HepG2 (cell line): ENCODE results near the gene PAK6. TPM values are rescaled to one million over a fixed set of nuclear protein-coding genes. Genes with fewer than 3 reads are reported as not detected.
A peak's percentile ranks its signal among the peaks of the same experiment; 100 is the strongest.

Experiments
- CREBL2 ChIP-seq: sonication (generic); formaldehyde crosslinking; IDR thresholded peaks from 2 replicates; pipeline ENCODE4 v1.8.1; 2023; ENCODE audit warnings: missing genetic modification reagents, mild to moderate bottlenecking, borderline replicate concordance
- DPF2 ChIP-seq: sonication (generic); formaldehyde crosslinking; IDR thresholded peaks from 2 replicates; pipeline ENCODE4 v1.4.0; 2020; ENCODE audit warnings: mild to moderate bottlenecking, low read depth, missing genetic modification reagents, borderline replicate concordance
- DR1 ChIP-seq: sonication (generic); formaldehyde crosslinking; IDR thresholded peaks from 2 replicates; pipeline ENCODE4 v1.8.0; 2021; ENCODE audit warnings: mild to moderate bottlenecking, missing genetic modification reagents, inconsistent platforms
- E2F5 ChIP-seq: sonication (generic); formaldehyde crosslinking; conservative IDR thresholded peaks from 2 replicates; pipeline ENCODE4 v1.4.0; 2020; ENCODE audit warnings: missing genetic modification reagents
- ELF3 ChIP-seq: IDR thresholded peaks from 2 replicates; pipeline ENCODE4 v1.6.1; 2016; ENCODE audit warnings: missing genetic modification reagents, missing compliant biosample characterization
- ESRRA ChIP-seq: sonication (generic); formaldehyde crosslinking; IDR thresholded peaks from 2 replicates; pipeline ENCODE4 v1.5.1; 2020; ENCODE audit warnings: mild to moderate bottlenecking, low read depth, missing genetic modification reagents
- ETV5 ChIP-seq: IDR thresholded peaks from 2 replicates; pipeline ENCODE4 v1.6.1; 2018; ENCODE audit warnings: missing biosample characterization, missing genetic modification reagents, inconsistent platforms, borderline replicate concordance
- HDAC2 ChIP-seq: sonication (generic); formaldehyde crosslinking; IDR thresholded peaks from 2 replicates; pipeline ENCODE4 v1.4.0; 2020; ENCODE audit warnings: missing genetic modification reagents
- KDM1A ChIP-seq: IDR thresholded peaks from 2 replicates; pipeline ENCODE4 v1.6.1; 2016; ENCODE audit warnings: missing compliant biosample characterization
- SIN3A ChIP-seq: IDR thresholded peaks from 2 replicates; pipeline ENCODE4 v1.6.1; 2011; ENCODE audit warnings: low read depth, mild to moderate bottlenecking, control low read depth, low read length, borderline replicate concordance
- TARDBP ChIP-seq: sonication (generic); formaldehyde crosslinking; IDR thresholded peaks from 2 replicates; pipeline ENCODE4 v1.8.0; 2022; ENCODE audit warnings: mild to moderate bottlenecking, missing genetic modification reagents
- TBX2 ChIP-seq: sonication (generic); formaldehyde crosslinking; IDR thresholded peaks from 2 replicates; pipeline ENCODE4 v1.5.0; 2020; ENCODE audit warnings: missing genetic modification reagents, mild to moderate bottlenecking, borderline replicate concordance
- TERF1 ChIP-seq: sonication (generic); formaldehyde crosslinking; IDR thresholded peaks from 2 replicates; pipeline ENCODE4 v1.8.0; 2022; ENCODE audit warnings: mild to moderate bottlenecking, missing genetic modification reagents, moderate library complexity
- THRA ChIP-seq: sonication (generic); formaldehyde crosslinking; IDR thresholded peaks from 2 replicates; pipeline ENCODE4 v1.4.0; 2020; ENCODE audit warnings: missing genetic modification reagents, borderline replicate concordance
- TOE1 ChIP-seq: sonication (generic); formaldehyde crosslinking; IDR thresholded peaks from 2 replicates; pipeline ENCODE4 v1.4.0; 2020; ENCODE audit warnings: mild to moderate bottlenecking, missing genetic modification reagents
- TRIM24 ChIP-seq: sonication (generic); formaldehyde crosslinking; IDR thresholded peaks from 2 replicates; pipeline ENCODE4 v1.8.0; 2022; ENCODE audit warnings: mild to moderate bottlenecking, missing genetic modification reagents
- XBP1 ChIP-seq: sonication (generic); formaldehyde crosslinking; IDR thresholded peaks from 2 replicates; pipeline ENCODE4 v1.5.0; 2020; ENCODE audit warnings: missing genetic modification reagents
- YEATS4 ChIP-seq: sonication (generic); formaldehyde crosslinking; IDR thresholded peaks from 2 replicates; pipeline ENCODE4 v1.4.0; 2020; ENCODE audit warnings: missing genetic modification reagents, borderline replicate concordance
- ZBTB21 ChIP-seq: sonication (generic); formaldehyde crosslinking; IDR thresholded peaks from 2 replicates; pipeline ENCODE4 v1.4.0; 2020; ENCODE audit warnings: missing genetic modification reagents
- ZIK1 ChIP-seq: sonication (generic); formaldehyde crosslinking; IDR thresholded peaks from 2 replicates; pipeline ENCODE4 v1.5.0; 2020; ENCODE audit warnings: mild to moderate bottlenecking, low read depth, missing genetic modification reagents, borderline replicate concordance
- ZNF33A ChIP-seq: sonication (generic); formaldehyde crosslinking; IDR thresholded peaks from 2 replicates; pipeline ENCODE4 v1.5.1; 2020; ENCODE audit warnings: missing genetic modification reagents, mild to moderate bottlenecking, moderate library complexity, borderline replicate concordance
- ZNF563 ChIP-seq: sonication (generic); formaldehyde crosslinking; IDR thresholded peaks from 2 replicates; pipeline ENCODE4 v1.8.0; 2022; ENCODE audit warnings: mild to moderate bottlenecking, moderate library complexity, missing genetic modification reagents
- ZNF567 ChIP-seq: sonication (generic); formaldehyde crosslinking; IDR thresholded peaks from 2 replicates; pipeline ENCODE4 v1.8.1; 2023; ENCODE audit warnings: mild to moderate bottlenecking, missing genetic modification reagents, borderline replicate concordance
- ZNF652 ChIP-seq: IDR thresholded peaks from 2 replicates; pipeline ENCODE4 v1.6.1; 2016; ENCODE audit warnings: low read depth, borderline replicate concordance
- ZNF703 ChIP-seq: sonication (generic); formaldehyde crosslinking; IDR thresholded peaks from 2 replicates; pipeline ENCODE4 v1.5.1; 2020; ENCODE audit warnings: missing genetic modification reagents, mild to moderate bottlenecking, moderate library complexity, borderline replicate concordance
- ZNF709 ChIP-seq: sonication (generic); formaldehyde crosslinking; IDR thresholded peaks from 2 replicates; pipeline ENCODE4 v1.5.0; 2020; ENCODE audit warnings: mild to moderate bottlenecking, missing genetic modification reagents
- polyA plus RNA-seq, 8 experiments: library from polyadenylated mRNA; depleted of rRNA in 3 of 8; stranded (reverse) in 7 of 8; unstranded in 1 of 8; fragments of >200 nt; fragmentation: Illumina TruSeq in 4 of 8; extraction: Trizol in 4 of 8; gene quantifications; 2 replicates each; pipeline versions ENCODE4 v1.2.1 to v1.2.3, GENCODE V29; 2011 to 2016; ENCODE audit warnings: low read depth in 4 of 8, missing spikeins in 1 of 8, mixed read lengths in 1 of 8; ENCODE audit not compliant: insufficient read depth in 1 of 8
- total RNA-seq, 5 experiments: library from RNA; depleted of rRNA; stranded (reverse); fragments of >200 nt; fragmentation: Illumina TruSeq; extraction: Trizol; gene quantifications; 2 replicates each; pipeline ENCODE4 v1.2.3, GENCODE V29; 2016; ENCODE audit warnings: low read depth in 1 of 5

The PAK6 gene
- total and polyA plus RNA-seq, 2 of the 13 experiments (the other 11 are each of a cell fraction or from before 2014, with no cell fraction given), result 0.07 TPM; not detected in 1

GRCh38 chr15:40271685-40272484, 33.0 kb downstream of the PAK6 start (continued):
- TF ChIP-seq TOE1, result no peak
- TF ChIP-seq SIN3A, result no peak
- no peak for TF ChIP-seq ZNF652
- no peak for TF ChIP-seq DPF2 (CRISPR knock-in tag)
- no peak for TF ChIP-seq ZNF709 (CRISPR knock-in tag)
- no peak for TF ChIP-seq CREBL2 (CRISPR knock-in tag)
- no peak for TF ChIP-seq ZNF33A (CRISPR knock-in tag)
- no peak for TF ChIP-seq TERF1 (CRISPR knock-in tag)
- TF ChIP-seq ESRRA (CRISPR knock-in tag), result peak; percentile 54; the same call in 1 of the 2 replicates
- no peak for TF ChIP-seq ZIK1 (CRISPR knock-in tag)
- no peak for TF ChIP-seq ZNF703 (CRISPR knock-in tag)
- TF ChIP-seq ETV5 (CRISPR knock-in tag), result no peak
- no peak for TF ChIP-seq ELF3 (CRISPR knock-in tag)
- no peak for TF ChIP-seq ZNF563 (CRISPR knock-in tag)
- TF ChIP-seq YEATS4 (CRISPR knock-in tag), result no peak
- TF ChIP-seq ZNF567 (CRISPR knock-in tag), result no peak
- no peak for TF ChIP-seq TBX2 (CRISPR knock-in tag)
- no peak for TF ChIP-seq TARDBP (CRISPR knock-in tag)
- TF ChIP-seq XBP1 (CRISPR knock-in tag), result no peak
- TF ChIP-seq TRIM24, result no peak
- TF ChIP-seq THRA (CRISPR knock-in tag), result peak; percentile 62; the same call in 1 of the 2 replicates
- TF ChIP-seq KDM1A (CRISPR knock-in tag), result no peak
- TF ChIP-seq HDAC2 (CRISPR knock-in tag), result no peak
- no peak for TF ChIP-seq ZBTB21 (CRISPR knock-in tag)
- no peak for TF ChIP-seq DR1 (CRISPR knock-in tag)
- no peak for TF ChIP-seq E2F5 (CRISPR knock-in tag)
